GM23338 (cell line): Measurements from ENCODE around the gene GRID1.

Experiments
- CTCF ChIP-seq, 2 experiments: fragments of 200-600 bp in 1 of 2; sonication (generic) in 1 of 2; conservative IDR thresholded peaks; 2 replicates each; pipeline versions ENCODE4 v1.5.1 to v1.6.1; 2016 to 2017; ENCODE audit warnings: antibody characterized with exemption in 2 of 2, low read depth in 2 of 2, mild to moderate bottlenecking in 2 of 2, moderate library complexity in 1 of 2
- EZH2 ChIP-seq: fragments of 200-600 bp; sonication (generic); IDR thresholded peaks from one replicate; pipeline ENCODE4 v1.8.0; 2017; ENCODE audit warnings: antibody characterized with exemption, mild to moderate bottlenecking, low read depth; ENCODE audit not compliant: unreplicated experiment
- EZH2phosphoT487 ChIP-seq: fragments of 200-600 bp; sonication (generic); IDR thresholded peaks from one replicate; pipeline ENCODE4 v1.8.1; 2018; ENCODE audit warnings: antibody characterized with exemption; ENCODE audit not compliant: unreplicated experiment
- NANOG ChIP-seq: IDR thresholded peaks from 2 replicates; pipeline ENCODE4 v1.6.1; 2016; ENCODE audit warnings: antibody characterized with exemption, borderline replicate concordance
- POLR2AphosphoS5 ChIP-seq: IDR thresholded peaks from 2 replicates; pipeline ENCODE4 v1.6.1; 2016; ENCODE audit warnings: antibody characterized with exemption, low read depth
- REST ChIP-seq: IDR thresholded peaks from one replicate; pipeline ENCODE4 v1.6.1; 2018; ENCODE audit warnings: antibody characterized with exemption; ENCODE audit not compliant: unreplicated experiment

GRCh38 chr10:85596389-85596788, 770.2 kb downstream of the GRID1 start:
- TF ChIP-seq POLR2AphosphoS5 (no peak), EZH2phosphoT487 (no peak), CTCF (conservative IDR thresholded peaks at IDR 0.05; ENCODE audit: low read depth in 2 of 2) (no peak), REST (no peak), EZH2 (no peak), NANOG (no peak)
